Measurements from ENCODE around the gene ZNF732.

GRCh38 chr4:328729-329128, 23.5 kb upstream of the ZNF732 start:
- TF ChIP-seq, protein P1, sequence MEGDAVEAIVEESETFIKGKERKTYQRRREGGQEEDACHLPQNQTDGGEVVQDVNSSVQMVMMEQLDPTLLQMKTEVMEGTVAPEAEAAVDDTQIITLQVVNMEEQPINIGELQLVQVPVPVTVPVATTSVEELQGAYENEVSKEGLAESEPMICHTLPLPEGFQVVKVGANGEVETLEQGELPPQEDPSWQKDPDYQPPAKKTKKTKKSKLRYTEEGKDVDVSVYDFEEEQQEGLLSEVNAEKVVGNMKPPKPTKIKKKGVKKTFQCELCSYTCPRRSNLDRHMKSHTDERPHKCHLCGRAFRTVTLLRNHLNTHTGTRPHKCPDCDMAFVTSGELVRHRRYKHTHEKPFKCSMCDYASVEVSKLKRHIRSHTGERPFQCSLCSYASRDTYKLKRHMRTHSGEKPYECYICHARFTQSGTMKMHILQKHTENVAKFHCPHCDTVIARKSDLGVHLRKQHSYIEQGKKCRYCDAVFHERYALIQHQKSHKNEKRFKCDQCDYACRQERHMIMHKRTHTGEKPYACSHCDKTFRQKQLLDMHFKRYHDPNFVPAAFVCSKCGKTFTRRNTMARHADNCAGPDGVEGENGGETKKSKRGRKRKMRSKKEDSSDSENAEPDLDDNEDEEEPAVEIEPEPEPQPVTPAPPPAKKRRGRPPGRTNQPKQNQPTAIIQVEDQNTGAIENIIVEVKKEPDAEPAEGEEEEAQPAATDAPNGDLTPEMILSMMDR (IDR thresholded peaks at IDR 0.05): no peak
- no peak for TF ChIP-seq POLR2A (IDR thresholded peaks at IDR 0.05)

Measured in right lobe of liver (tissue), 4 donors.